Measurements from ENCODE around the gene PPIL1.

Gene PPIL1

DNA sequence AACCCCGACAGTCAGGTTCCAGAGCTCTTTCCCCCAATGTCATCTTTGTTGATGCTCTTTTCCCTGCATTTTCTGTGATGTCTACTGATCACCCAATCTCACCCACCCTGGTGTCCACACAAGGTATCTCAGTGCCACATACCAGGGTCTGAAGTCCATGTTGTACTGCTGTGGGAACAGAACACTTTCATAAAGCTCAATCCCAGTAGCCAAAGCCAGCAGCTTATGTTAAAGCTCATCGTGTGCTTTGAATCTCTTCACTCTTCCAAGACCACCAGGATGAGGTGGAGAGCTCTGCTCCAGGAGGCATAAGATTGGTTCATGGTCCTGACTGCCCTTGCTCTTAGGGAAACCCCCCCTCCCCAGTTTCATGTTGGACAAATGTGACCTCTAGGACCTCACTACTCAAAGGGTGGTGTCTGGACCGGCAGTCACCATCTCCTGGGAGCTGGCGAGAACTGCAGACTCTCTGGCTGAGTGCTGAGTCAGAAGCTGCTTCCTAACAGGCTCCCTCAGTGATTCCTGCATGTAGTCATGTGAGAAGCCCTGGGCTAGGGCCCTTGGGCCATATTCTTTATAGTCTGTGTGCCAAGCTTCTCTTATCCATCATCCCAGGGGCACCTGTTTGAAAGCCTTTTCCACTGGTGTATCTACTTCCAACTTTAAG lies 22.0 kb downstream of the PPIL1 start:
- no peak for DNase-seq

DNA sequence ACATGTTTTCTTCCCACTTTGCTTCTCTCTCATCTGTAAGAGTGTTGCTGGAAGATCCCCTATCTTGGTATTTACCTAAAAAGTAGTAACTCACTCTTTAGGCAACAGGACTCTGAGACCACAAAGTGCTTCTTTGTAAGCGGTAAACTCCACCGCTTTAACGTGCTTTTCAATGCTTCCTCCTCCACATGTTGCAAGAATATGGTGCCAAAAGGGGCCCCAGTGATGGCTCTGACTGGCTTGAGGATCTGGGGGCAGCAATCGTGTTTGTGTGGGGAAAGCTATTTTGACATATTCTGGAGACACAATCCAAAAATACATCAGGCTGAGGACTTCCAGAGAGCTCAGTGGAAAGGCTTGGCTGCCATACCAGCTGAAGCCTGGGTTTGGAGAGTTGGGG lies 23.0 kb downstream of the PPIL1 start:
- no peak for DNase-seq

DNA sequence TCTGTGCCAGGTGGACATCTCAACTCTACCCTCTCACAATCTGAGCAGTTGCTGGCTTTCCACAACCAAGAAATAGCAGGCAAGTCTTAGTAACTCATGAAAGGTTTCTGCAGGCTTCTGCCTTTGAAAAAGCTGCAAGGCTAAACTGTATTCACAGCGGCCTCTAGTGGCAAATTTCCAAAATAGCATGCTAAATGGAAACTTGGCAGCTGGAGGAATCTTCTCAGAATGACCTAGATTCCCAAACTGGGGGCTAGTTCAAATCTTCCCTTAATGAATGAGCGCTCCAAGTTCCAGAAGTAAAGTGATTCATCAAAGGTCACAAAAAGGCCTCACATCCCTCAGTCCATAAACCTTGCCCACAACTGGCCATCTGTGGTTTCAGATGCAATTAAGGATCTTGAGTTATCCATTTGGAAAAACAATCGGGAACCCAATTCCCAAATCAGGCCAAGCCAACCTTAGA lies 23.4 kb downstream of the PPIL1 start:
- peak; percentile 53 for DNase-seq

DNA sequence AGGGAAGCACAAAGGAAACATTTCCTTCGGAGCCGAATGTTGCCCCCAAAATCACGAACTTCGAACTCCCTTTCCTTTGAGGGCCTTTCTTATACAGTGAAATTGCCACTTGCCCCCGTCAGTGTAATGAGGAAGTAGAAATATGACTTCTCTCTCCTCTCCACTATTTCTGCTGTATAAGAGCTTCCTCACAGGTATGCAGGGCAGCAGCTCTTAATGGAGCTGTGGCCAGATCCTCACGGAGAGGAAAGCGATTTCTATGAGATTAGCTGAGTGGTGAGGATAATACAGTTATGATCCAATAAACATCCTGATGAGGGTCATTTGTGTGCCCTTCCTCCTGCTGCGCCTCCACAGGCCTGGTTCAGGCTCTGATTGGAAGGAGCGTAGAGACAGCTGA lies 24.6 kb downstream of the PPIL1 start:
- DNase-seq, result no peak

DNA sequence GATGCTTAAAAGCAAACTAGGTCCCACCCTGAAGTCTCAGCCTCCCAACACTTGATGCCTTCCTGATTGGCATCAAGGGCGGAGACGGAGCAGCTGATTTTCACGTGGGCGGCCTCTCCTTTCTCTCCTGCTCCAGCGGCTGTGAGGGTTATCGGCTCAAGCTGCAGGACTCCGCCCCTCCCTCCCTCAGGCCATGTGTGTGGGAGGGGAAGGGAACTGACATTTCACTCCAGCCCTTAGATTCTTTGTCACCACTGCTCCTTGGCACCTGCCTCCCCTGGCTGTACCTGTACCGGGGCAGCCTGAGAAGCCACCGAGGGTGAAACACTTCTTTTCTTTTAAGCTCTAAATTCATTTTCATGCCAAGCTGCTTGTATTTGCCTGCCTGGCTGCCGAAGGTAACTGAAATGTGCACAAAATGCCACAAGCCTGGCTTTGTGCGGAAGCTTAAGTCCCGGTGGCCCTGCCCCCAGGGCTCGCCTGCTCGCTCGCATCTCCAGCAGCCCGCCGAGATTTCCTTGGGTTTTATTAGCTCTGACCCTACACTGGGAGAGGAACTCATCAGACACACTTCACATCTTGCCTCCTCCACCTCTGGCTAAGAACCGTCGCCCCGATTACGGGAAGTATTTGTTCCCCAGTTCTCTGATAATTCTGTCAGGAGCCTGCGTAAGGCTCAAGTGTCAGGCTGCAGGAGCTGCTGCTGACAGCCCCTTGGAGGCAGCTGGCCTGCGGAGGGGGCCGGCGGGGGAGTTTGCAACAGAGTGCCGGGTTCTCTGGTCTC lies 25.8 kb downstream of the PPIL1 start:
- DNase-seq, result no peak

DNA sequence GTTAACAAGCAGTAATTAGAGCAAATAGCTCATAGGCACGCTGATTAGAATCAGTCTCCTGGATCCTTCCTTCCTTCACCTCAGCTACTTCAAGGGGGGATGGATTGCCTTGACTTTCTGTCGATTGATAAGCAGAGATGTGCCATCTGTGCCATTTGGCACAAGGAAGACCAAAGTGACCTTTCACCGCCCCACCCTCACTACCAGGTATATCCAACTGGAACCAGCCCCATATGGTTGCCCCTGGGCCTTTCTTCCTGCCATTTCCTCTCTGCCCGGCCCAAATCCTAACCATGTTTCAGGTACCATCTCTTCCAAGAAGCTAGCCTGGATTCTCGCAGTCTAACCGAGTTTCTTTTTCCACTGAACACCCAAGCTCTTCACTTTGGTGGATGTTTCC lies 26.6 kb downstream of the PPIL1 start:
- DNase-seq, result no peak

DNA sequence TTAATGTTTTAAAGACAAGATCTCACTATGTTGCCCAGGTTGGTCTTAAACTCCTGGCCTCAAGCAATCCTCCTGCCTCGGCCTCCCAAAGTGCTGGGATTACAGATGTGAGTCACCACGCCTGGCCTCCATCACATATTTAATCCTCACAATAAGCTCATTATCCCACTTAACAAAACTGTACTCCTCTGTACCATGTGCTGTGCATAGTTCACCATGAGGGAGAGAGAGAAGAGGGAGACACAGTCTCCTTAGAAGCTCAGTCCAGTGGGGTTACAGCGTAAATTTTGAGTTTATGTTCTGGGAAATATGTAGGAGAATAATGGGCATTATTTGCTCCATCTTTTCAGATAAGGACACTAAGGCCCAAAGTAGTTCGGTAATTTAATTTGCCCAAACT lies 27.5 kb downstream of the PPIL1 start:
- DNase-seq, result no peak

DNA sequence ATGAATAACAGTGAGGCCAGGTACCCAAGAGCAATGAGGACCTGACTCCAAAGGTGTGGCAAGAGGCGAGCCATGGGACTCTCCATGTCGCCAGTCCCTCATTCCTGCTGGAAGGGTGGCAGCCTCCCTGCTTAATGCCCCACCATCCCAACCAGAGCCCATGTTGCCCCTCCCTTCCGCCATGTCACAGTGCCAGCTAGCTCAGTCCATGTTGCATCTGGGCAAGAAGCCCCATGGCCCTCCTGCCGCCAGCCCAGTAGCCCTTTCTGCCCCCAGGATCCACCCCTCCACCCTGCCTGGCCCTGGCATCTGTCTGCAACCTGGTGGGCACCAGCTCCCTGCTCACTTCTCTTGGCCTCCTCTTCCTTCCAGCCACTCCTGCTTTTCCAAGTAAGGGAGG lies 29.4 kb downstream of the PPIL1 start:
- DNase-seq, result no peak

DNA sequence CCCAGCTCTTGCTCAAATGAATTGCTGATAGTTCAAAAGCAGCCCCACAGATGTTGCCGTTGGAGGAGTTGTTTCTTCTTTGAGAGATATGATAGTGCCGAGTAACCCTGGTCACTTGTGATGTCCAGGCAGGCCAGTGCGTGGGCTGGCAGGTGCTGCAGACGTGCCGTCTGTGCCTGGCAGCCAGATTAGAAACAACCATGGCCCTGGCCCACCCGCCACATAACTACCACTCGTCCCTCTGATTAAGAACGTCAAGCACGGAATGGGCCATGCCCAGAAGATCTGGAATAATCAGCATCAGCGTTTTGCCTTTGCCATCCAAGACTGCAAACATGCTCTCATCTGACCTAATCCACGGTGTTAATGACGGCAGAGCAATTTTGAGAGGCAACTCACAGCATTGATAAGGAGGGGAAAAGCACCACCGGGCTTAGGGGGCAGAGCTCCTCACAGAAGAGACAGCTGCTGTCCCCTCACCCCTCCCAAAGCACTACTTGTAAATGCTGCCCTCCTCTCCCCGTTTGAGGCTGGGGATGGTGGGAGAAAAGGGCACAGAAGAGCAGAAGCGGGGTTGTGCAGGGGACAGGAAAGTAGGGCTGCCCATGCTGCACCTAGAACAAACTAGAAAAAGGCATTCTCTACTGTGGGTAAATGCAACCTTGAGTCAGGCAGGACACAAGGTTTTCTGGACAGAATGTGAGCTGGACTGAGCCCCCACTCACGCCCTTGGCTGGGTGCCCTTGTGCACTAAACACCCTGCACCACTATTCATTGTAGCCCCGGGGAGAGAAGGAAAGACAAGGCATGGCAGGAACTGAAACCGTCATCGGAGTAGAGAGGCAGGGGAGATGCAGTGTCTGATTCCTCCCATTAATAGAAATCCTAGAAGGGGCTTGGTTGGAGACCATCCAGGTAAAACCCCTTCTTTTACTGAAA lies 30.1 kb downstream of the PPIL1 start:
- no peak for DNase-seq

DNA sequence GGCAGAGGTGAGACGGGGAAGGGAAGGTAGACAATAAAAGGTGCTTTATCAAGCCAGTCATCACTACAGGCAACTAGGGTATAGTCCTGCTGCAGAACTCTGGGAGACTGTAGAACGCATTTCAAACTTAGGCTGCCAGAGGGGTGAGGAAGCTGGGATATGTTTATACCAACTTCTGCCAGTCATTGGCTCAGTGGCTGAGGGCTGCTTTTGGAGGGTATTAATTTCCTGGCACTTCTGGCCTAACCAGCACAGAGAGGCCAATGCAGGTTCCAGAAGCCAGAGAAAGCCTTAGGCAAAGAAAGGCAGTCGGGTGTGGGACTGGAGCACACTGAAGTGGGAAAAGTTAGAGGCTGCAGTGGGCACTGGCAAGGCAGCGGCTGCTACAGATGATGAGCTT lies 31.4 kb downstream of the PPIL1 start:
- DNase-seq, result no peak

DNA sequence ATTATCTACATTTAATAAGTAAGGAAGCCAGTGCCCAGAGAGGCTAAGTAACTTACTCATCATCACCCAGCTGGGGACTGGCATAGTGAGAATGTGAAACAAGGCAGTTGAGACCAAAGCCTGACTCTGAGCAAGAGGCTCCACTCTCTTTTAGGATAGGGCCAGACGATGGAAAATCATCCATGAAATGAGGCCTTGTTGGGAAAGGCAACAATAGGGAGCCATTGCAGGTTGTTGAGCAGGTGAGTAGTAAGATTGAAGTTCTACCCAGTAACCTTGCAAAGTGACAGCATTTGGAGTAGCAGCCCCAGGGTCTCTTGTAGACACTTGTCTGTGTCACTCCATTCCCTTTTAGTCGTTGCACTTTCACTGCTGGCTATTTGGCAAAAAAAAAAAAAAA lies 32.8 kb downstream of the PPIL1 start:
- DNase-seq, result no peak

DNA sequence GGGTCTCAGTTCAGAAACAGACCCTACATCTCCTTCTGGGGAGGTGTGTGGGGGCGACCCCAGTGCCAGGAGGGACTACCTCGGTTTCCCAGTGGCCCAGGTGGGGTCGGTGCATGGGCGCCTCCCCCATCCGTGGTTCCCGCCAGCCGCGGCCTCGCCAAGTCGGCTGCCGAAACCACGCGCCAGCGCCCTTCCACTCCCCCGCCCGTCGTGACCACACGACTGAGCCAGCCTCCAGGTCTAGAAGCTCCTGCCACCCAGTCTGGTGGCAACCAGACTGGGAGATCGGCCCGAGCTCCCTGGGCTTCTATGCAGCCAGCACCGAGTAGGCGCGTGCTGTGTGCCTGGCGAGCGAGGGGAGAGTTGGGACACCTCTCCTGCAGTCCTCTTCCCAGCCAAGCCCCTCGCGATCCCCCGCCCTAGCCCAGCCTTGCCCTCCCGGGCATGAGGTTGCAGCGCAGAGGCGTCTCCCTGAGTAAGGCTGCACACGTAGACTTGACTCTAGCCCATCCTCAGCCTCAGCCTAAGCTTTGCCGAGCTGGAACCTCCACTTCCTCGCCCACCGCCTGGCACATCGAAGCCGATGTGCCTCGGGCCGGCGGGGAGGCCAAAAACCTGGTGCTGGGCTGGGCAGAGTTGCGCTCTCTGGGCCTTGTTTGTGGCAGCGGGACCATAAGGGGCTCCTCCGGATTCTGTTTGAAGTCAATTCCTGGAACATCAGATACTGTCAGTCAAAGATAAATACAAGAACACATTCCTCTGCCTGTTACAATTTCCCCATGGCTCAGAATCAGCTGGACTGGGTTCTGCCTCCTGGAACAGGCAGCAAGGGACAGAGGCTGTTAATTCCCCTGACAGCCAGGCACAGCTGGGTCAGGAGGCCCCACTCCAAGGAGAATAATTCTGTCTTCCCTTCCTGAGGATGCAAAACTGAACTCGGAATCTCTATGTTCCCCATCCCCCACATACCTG lies 33.9 kb downstream of the PPIL1 start:
- peak; percentile 21 for DNase-seq

DNA sequence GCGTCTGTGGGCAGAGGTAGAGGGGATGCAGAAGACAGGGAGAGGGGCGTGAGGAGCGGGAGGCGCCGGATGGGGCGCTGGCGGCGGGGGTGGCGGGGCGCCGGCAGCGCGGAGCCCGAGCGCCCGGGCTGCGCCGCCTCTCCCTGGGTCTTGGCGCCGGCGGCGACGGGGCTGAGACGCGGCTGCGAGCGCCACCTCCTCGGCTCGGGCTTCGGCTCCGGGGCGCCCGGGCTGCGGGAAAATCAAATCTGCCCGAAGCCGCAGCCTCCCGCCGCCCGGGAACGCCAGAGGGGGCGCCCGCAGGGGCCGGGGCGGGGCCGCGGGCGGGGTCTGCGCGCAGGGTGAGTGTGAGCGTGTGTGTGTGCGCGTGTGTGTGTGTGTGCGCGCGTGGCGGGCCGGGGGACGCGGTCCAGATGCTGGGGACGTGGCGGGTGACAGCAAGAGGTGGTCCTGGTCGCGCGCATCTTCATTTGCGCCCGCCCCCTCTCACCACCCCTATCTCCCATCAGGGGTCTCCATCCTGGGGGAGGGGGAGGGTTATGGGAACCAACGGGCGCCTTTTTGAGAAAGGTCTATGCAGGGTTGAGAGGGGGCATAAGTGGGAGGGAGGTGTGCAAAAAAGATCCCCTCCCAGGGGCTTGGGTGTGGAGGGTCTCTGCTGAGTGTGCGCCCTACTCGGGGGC lies 34.7 kb downstream of the PPIL1 start:
- peak; percentile 24 for DNase-seq

DNA sequence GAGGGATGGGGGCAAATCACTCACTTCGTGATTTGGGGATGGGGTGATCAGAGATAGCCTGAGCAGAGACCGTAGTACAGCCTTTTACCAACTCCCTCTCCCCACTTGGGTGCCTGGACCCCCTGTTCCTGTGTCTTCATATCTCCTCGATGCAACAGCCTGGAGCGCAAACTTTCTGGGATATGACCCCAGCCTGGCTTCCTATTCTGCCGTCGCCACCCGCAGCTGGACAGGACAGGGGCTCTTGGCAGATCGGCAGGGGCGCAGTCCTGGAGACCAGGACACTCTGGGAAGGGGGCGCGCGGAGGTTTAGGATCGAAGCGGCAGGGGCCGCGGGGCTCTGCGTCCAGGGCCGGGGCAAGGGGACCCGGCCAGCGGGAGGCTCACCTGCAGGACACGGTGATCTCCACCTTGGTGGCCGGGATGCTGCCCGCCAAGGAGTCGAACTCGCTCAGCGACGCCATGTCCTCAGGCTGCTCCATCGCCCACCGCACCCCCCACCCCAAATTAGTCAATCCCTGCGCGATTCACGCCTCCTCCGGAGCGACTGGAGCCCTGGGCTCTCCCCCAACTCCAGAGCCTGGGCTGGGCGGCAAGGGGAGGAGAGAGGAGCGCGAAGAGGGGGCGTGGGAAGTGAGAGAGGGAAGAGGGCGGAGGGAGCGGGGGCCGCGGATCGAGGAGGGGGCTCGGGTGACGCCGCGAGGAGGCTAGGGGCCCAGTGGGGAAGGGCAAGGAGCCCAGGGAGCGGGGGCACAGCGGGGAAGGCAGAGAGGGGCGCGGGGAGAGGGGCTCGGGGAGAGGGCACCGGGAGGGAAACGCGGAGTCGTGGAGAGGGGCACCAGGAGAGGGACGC lies 35.5 kb downstream of the PPIL1 start, which contains the start of gene CPNE5:
Gene CPNE5 (minus strand): TSS at position 549 of the 853 bp plus-strand sequence. CDS start 67 bp downstream, at position 482.
- no peak for DNase-seq

DNA sequence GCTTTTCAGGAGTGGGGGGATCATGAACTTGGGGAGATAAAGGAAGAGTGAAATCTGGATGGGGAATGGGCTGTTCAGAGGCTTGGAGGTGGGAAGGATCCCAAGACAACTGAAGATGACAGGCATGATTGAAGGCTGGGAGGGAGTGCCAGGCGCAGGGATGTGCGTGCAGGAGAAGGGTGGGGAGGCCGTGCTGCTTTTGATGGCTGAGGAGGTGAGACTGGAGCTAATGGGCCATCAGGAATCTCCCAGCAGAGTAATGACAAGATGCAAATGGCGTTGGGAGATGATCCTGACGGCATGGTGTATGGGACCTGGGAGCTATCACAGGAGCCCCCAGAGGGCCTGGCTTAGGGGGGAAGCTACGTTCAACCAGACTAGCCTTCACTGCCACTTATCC lies 36.9 kb downstream of the PPIL1 start:
- DNase-seq, result no peak

DNA sequence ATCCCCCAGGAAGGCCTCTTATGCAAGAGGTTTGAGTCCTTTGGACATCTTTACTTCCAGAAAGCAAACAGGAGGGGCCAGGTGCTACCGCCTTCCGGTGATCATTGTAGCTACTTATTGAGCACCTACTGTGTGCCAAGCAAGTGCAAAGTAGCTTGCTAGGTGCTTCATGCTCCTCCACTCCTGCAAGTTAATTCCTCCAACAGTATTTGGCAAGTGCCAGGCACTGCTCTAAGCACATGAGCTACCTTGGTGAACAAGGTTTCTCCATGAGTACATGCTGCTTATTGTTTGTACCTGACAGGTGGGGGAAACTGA lies 37.6 kb downstream of the PPIL1 start:
- no peak for DNase-seq

DNA sequence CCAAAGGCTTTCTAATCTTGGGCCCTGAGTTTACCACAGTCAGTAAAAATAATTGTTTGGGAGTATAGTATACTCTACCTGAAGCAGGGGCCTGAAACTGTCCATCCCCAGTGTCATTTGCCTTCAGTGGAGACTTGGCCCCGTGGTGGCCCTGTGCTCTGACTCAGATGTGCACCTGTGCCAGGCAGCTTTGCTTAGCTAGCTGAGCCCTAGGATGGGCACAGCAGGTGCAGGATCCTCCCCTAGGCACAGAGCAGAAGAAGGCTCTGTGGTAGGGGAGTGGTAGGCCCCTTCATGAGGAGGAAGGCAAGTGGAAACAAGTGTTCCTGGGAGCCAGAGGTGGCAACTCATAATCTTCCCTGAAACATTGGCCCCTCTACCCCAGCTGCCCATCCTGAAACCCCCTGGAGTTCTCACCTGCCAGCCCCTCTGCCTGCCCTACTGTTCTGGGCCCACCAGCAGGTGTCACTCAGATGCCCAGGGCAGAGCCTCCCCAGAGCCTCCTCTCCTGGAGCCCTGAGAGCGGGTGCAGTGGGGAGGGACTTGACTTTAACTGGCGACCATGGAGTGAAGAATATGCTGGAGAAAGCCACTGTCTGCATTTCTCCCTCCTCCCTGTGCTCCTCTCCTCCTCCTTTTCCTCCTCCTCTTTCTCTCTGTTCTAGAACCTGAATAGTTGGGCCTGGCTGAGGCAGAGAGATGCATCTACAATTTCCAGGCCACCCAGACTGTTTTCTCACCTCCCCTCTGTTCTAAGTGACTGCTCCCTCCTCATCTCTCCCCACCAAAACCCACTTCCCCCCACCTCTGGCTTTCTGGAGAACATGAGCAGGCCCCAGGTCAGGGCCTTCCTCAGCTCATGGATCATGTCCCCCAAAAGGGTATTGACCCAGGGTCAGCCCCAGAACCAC lies 38.2 kb downstream of the PPIL1 start:
- DNase-seq, result no peak

DNA sequence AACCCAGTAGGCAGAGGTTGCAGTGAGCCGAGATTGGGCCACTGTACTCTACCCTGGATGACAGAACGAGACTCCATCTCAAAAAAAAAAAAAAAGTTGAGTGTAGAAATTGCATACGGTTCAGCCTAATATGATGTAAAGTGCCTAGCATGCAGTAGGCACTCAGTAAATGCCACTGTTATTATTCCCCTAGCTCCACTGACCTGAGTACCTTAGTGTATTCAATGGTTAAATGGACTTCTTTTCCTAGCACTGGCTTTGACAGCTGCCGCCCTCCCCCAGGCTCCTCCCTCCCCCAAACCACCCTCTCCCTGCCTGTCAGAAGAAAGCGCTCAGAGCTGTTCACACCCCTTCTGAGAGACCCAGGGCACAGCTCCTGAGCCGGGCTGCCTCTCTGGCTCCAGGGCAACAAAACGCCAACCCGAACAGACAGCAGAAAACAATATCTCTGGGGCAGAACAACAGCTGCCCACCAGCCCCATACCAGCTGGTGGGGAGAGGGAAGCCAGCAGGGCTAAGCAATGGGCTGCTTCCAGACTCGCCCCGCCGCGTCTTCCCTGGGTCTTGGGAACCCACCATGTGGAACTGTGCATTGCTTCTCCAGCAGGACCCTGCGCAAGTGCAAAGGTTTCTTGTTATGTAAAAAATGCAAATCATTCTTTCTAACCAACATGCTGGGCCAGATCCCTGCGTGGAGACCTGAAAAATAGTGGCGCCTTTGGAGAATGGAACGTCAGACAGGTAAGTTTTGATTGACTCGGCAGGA lies 39.8 kb downstream of the PPIL1 start:
- no peak for DNase-seq

Data from activated CD4-positive, alpha-beta T cell treated with anti-CD3 and anti-CD28 coated beads, Interleukin-2, amount 50 U/mL, for 16 hours (primary cell).